ENCODE data around the gene SF3B5.
"Not testable (repeated sequence)": the region's sequence is repeated elsewhere in the genome, so short reads cannot be mapped to it uniquely, and the experiment has no call there.

The SF3B5 gene

DNA sequence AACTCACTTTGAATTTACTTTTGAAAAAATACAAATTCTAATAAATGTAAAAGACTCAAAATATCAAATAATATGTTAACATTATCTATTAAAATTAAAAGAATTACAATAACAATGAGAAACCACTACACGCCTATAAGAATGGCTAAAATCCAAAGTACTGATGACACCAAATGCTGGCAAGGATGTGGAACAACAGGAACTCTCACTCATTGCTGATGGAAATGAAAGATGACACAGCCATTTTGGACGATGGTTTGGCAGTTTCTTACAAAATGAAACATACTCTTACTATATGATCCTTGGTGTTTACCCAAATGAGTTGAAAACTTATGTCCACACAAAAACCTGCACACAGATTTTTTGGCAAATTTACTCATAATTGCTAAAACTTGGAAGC is 39.4 kb upstream of the SF3B5 start:
- H3K9ac ChIP-seq (ENCODE audit: insufficient read length), result no peak overlapping the region

DNA sequence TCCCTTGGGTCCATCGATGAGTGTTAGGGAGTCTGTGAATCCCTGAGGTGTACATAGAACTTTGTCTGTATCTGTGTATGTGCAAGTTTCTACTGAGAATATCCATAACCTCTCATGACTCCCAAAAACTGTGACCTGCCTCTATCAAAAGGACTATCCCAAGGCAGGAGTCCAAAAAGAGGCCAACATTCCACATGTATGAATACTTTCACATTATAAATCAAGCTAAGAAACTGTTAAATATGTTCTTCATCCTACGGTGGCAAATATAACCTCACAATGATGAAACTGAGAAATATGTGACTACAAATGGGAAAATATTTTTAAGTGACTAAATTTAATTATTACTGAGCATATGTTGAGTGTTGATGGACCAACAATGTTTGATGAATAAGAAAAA is 38.8 kb upstream of the SF3B5 start:
- Histone ChIP-seq H3K27ac (no peak overlapping the region), H3K36me3 (ENCODE audit: insufficient read depth, low read length) (no peaks in the 10 kb centered on the region), H3K9ac (ENCODE audit: insufficient read length) (no peak overlapping the region), H3K4me3 (no peak overlapping the region), H3K9me3 (ENCODE audit: low read depth, low read length) (no peaks in the 10 kb centered on the region)
- DNase-seq (ENCODE audit: low read depth, low spot score), result no peak
- TF ChIP-seq FOXP2 (optimal IDR thresholded peaks at IDR 0.05; ENCODE audit: control extremely low read depth, extremely low read length, insufficient read depth) (no peak), EZH2 (IDR thresholded peaks at IDR 0.05) (no peak), POLR2AphosphoS5 (IDR thresholded peaks at IDR 0.05; ENCODE audit: borderline replicate concordance, low read depth, low read length) (no peak)

More for the DNA sequence above, 39.4 kb upstream of the SF3B5 start:
- no peaks in the 10 kb centered on the region for H3K9me3 ChIP-seq (ENCODE audit: low read depth, low read length)
- no peak for DNase-seq (ENCODE audit: low read depth, low spot score)
- no peak overlapping the region for H3K4me3 ChIP-seq
- no peak for TF ChIP-seq EZH2 (IDR thresholded peaks at IDR 0.05)
- no peak for TF ChIP-seq POLR2AphosphoS5 (IDR thresholded peaks at IDR 0.05; ENCODE audit: borderline replicate concordance, low read depth, low read length)
- TF ChIP-seq FOXP2 (optimal IDR thresholded peaks at IDR 0.05; ENCODE audit: control extremely low read depth, extremely low read length, insufficient read depth), result no peak
- no peak overlapping the region for H3K27ac ChIP-seq
- no peaks in the 10 kb centered on the region for H3K36me3 ChIP-seq (ENCODE audit: insufficient read depth, low read length)

DNA sequence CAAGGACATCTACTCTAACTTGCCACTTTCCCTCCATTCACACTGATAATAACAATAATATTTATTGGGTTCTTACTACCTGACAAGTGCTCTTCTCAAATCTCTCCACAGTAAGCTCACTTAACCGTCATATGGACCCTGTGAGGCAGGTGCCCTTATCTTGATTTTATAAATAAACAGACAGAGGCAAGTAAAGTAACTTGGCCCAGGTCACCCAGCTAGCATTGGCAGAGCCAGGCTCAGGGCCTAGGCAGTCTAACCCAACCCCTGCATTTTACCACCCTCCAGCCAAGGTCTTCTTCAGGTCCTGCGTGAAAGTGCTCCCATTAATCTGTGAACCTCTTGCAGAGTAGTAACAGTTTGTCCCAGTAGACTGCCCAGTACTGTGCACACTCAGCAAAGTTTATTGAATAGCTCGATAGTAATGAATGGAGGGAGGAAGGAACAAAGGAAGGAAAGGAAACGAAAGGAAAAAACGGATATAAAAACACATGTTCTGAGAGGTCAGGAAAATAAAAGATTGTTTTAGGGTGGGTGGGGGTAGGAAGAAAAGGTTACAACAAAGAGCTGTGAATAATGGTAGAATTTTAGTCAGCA is 38.0 kb upstream of the SF3B5 start:
- DNase-seq (ENCODE audit: low read depth, low spot score), result no peak
- TF ChIP-seq FOXP2 (optimal IDR thresholded peaks at IDR 0.05; ENCODE audit: control extremely low read depth, extremely low read length, insufficient read depth) (no peak), POLR2AphosphoS5 (IDR thresholded peaks at IDR 0.05; ENCODE audit: borderline replicate concordance, low read depth, low read length) (no peak), EZH2 (IDR thresholded peaks at IDR 0.05) (no peak)

DNA sequence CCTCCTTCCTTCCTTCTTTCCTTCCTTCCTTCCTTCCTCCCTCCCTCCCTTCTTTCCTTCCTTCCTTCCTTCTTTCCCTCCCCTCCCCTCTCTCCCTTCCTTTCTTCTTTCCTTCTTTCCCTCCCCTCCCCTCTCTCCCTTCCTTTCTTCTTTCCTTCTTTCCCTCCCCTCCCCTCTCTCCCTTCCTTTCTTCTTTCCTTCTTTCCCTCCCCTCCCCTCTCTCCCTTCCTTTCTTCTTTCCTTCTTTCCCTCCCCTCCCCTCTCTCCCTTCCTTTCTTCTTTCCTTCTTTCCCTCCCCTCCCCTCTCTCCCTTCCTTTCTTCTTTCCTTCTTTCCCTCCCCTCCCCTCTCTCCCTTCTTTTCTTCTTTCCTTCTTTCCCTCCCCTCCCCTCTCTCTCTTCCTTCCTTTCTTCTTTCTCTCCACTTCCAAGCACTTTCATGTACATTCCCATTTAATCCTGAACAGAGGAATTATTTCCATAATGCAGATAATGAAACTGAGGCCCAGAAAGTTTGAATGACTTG is 36.9 kb upstream of the SF3B5 start:
- not testable (repeated sequence) for H3K9me3 ChIP-seq (ENCODE audit: low read depth, low read length); H3K36me3 ChIP-seq (ENCODE audit: insufficient read depth, low read length); H3K4me3 ChIP-seq; H3K9ac ChIP-seq (ENCODE audit: insufficient read length); H3K27ac ChIP-seq; DNase-seq (ENCODE audit: low read depth, low spot score)

More for the DNA sequence above, 38.0 kb upstream of the SF3B5 start:
- no peak overlapping the region for H3K27ac ChIP-seq
- H3K36me3 ChIP-seq (ENCODE audit: insufficient read depth, low read length), result no peaks in the 10 kb centered on the region
- H3K9ac ChIP-seq (ENCODE audit: insufficient read length), result no peak overlapping the region
- no peaks in the 10 kb centered on the region for H3K9me3 ChIP-seq (ENCODE audit: low read depth, low read length)
- H3K4me3 ChIP-seq, result no peak overlapping the region

- no peak overlapping the region for H3K27ac ChIP-seq
- no peak for TF ChIP-seq FOXP2 (optimal IDR thresholded peaks at IDR 0.05; ENCODE audit: control extremely low read depth, extremely low read length, insufficient read depth)
- TF ChIP-seq EZH2 (IDR thresholded peaks at IDR 0.05), result no peak
- no peak for TF ChIP-seq POLR2AphosphoS5 (IDR thresholded peaks at IDR 0.05; ENCODE audit: borderline replicate concordance, low read depth, low read length)
- no peak overlapping the region for H3K4me3 ChIP-seq
- no peak overlapping the region for H3K9ac ChIP-seq (ENCODE audit: insufficient read length)
- H3K9me3 ChIP-seq (ENCODE audit: low read depth, low read length), result no peaks in the 10 kb centered on the region
- H3K36me3 ChIP-seq (ENCODE audit: insufficient read depth, low read length), result no peaks in the 10 kb centered on the region
- DNase-seq (ENCODE audit: low read depth, low spot score), result no peak
These were observed 35.9 kb upstream of the SF3B5 start for GRCh38 chr6:144131248-144131709.

- no peak overlapping the region for H3K27ac ChIP-seq
- H3K36me3 ChIP-seq (ENCODE audit: insufficient read depth, low read length), result no peaks in the 10 kb centered on the region
- TF ChIP-seq POLR2AphosphoS5 (IDR thresholded peaks at IDR 0.05; ENCODE audit: borderline replicate concordance, low read depth, low read length) (no peak), FOXP2 (optimal IDR thresholded peaks at IDR 0.05; ENCODE audit: control extremely low read depth, extremely low read length, insufficient read depth) (no peak), EZH2 (IDR thresholded peaks at IDR 0.05) (no peak)
- no peaks in the 10 kb centered on the region for H3K9me3 ChIP-seq (ENCODE audit: low read depth, low read length)
- H3K9ac ChIP-seq (ENCODE audit: insufficient read length), result no peak overlapping the region
- no peak for DNase-seq (ENCODE audit: low read depth, low spot score)
- H3K4me3 ChIP-seq, result no peak overlapping the region
These were observed 34.1 kb upstream of the SF3B5 start for GRCh38 chr6:144129469-144129868.

GRCh38 chr6:144127097-144127496 is 31.7 kb upstream of the SF3B5 start:
- TF ChIP-seq EZH2 (IDR thresholded peaks at IDR 0.05) (no peak), POLR2AphosphoS5 (IDR thresholded peaks at IDR 0.05; ENCODE audit: borderline replicate concordance, low read depth, low read length) (no peak), FOXP2 (optimal IDR thresholded peaks at IDR 0.05; ENCODE audit: control extremely low read depth, extremely low read length, insufficient read depth) (no peak)

GRCh38 chr6:144123836-144124235 is 28.5 kb upstream of the SF3B5 start:
- DNase-seq (ENCODE audit: low read depth, low spot score), result no peak
- Histone ChIP-seq H3K27ac (no peak overlapping the region), H3K36me3 (ENCODE audit: insufficient read depth, low read length) (no peaks in the 10 kb centered on the region), H3K9me3 (ENCODE audit: low read depth, low read length) (no peaks in the 10 kb centered on the region), H3K9ac (ENCODE audit: insufficient read length) (no peak overlapping the region), H3K4me3 (no peak overlapping the region)
- TF ChIP-seq EZH2 (IDR thresholded peaks at IDR 0.05), result no peak
- no peak for TF ChIP-seq POLR2AphosphoS5 (IDR thresholded peaks at IDR 0.05; ENCODE audit: borderline replicate concordance, low read depth, low read length)
- no peak for TF ChIP-seq FOXP2 (optimal IDR thresholded peaks at IDR 0.05; ENCODE audit: control extremely low read depth, extremely low read length, insufficient read depth)

More at GRCh38 chr6:144127097-144127496, 31.7 kb upstream of the SF3B5 start:
- Histone ChIP-seq H3K27ac (no peak overlapping the region), H3K36me3 (ENCODE audit: insufficient read depth, low read length) (no peaks in the 10 kb centered on the region), H3K4me3 (no peak overlapping the region), H3K9me3 (ENCODE audit: low read depth, low read length) (no peaks in the 10 kb centered on the region), H3K9ac (ENCODE audit: insufficient read length) (no peak overlapping the region)
- DNase-seq (ENCODE audit: low read depth, low spot score), result no peak

DNA sequence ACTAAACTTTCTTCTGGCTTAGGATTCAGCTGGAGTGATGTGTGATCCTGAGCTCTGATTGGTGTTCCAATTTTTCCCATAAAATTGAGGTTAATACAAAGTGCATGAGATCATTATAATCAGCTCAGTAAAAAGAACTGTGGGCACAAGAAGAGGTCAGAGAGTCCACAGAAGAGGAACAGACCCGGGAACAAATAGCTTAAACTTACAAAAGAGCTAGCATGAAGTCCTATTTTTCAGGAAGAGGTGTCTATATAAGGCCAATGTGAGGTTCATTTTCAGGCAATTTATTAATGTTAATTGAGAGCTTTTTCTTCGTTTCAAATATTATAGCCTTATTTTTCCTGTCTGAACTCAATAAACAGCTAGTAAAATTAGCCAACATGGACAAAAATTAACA is 28.0 kb upstream of the SF3B5 start:
- Histone ChIP-seq H3K27ac (no peak overlapping the region), H3K9me3 (ENCODE audit: low read depth, low read length) (no peaks in the 10 kb centered on the region), H3K4me3 (no peak overlapping the region), H3K36me3 (ENCODE audit: insufficient read depth, low read length) (no peaks in the 10 kb centered on the region), H3K9ac (ENCODE audit: insufficient read length) (no peak overlapping the region)
- TF ChIP-seq EZH2 (IDR thresholded peaks at IDR 0.05) (no peak), FOXP2 (optimal IDR thresholded peaks at IDR 0.05; ENCODE audit: control extremely low read depth, extremely low read length, insufficient read depth) (no peak), POLR2AphosphoS5 (IDR thresholded peaks at IDR 0.05; ENCODE audit: borderline replicate concordance, low read depth, low read length) (no peak)
- no peak for DNase-seq (ENCODE audit: low read depth, low spot score)
